Thymus (tissue), 11 donors: ENCODE data around the gene SMIM29. TPM values are rescaled to one million over a fixed set of nuclear protein-coding genes. Genes with fewer than 3 reads are reported as not detected.
A peak's percentile ranks its signal among the peaks of the same experiment; 100 is the strongest.

Experiments used
- DNase-seq, 9 donors: peaks; one replicate each; pipeline ENCODE4 v3.0.0-alpha.2; 2013; ENCODE audit warnings: low spot score in 9 of 9, low read depth in 6 of 9, missing footprints in 1 of 9
- H3K27ac ChIP-seq, 2 donors: one replicate each; pipeline ENCODE4 v1.5.1; 2013; ENCODE audit warnings: control low read depth in 1 of 2, low read depth in 1 of 2, low read length in 1 of 2, mild to moderate bottlenecking in 1 of 2, moderate library complexity in 1 of 2
- H3K27me3 ChIP-seq, 2 donors: one replicate each; pipeline ENCODE4 v1.5.1; 2013; ENCODE audit warnings: low read length in 1 of 2; ENCODE audit not compliant: control insufficient read depth in 2 of 2, insufficient read depth in 1 of 2
- H3K36me3 ChIP-seq, 2 donors: one replicate each; pipeline ENCODE4 v1.5.1; 2013; ENCODE audit warnings: low read length in 1 of 2, mild to moderate bottlenecking in 1 of 2, moderate library complexity in 1 of 2; ENCODE audit not compliant: control insufficient read depth in 2 of 2, insufficient read depth in 2 of 2
- H3K4me1 ChIP-seq, 2 donors: one replicate each; pipeline ENCODE4 v1.5.1; 2013; ENCODE audit warnings: low read length in 2 of 2; ENCODE audit not compliant: control insufficient read depth in 2 of 2, insufficient read depth in 2 of 2
- H3K4me3 ChIP-seq, 2 donors: one replicate each; pipeline ENCODE4 v1.5.1; 2013; ENCODE audit warnings: low read length in 2 of 2, control low read depth in 1 of 2, mild to moderate bottlenecking in 1 of 2
- H3K9me3 ChIP-seq, 2 donors: one replicate each; pipeline ENCODE4 v1.5.1; 2013; ENCODE audit warnings: low read length in 1 of 2, mild to moderate bottlenecking in 1 of 2; ENCODE audit not compliant: control insufficient read depth in 2 of 2, insufficient read depth in 1 of 2
- WGBS: extraction: QIAGEN DNeasy Blood & Tissue Kit; methylation state at CpG from one replicate; pipeline ENCODE4 v1.1.7; 2013; 5-methylcytosine and 5-hydroxymethylcytosine counted together
- polyA plus RNA-seq: library from polyadenylated mRNA; stranded (reverse); fragments of 200-250 nt; gene quantifications from one replicate; pipeline ENCODE4 v1.2.3, GENCODE V29; 2013
- total RNA-seq: library from RNA; stranded (reverse); fragments of 120-200 nt; gene quantifications from one replicate; pipeline ENCODE4 v1.2.4, GENCODE V29; 2013
- donor health status: healthy.

The SMIM29 gene
- total and polyA plus RNA-seq, 2 donors, result 16.4 to 43.3 TPM

DNA sequence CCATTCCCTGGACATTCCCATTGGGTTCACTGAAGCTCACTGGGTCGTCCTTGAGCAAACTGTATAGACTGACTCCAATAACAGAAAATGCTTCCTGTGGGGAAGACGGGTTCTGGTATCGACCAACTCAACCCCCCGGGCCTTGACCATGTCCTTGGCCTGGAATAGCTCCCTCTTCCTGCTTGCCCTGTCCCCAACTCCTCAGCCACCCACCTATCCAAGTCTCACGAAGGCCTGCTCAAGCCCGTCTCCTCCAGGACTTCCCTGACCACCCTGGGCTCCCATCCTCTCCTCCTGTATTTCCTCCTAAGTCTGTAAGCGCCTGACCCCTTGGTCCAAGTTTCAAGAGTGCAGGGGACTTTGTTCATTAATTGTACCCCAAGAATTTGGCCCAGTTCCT lies 14.9 kb downstream of the SMIM29 start:
- no peak overlapping the region for H3K27ac ChIP-seq
- H3K9me3 ChIP-seq, result peaks cover 0 to 3% of the 10 kb centered on the region in 2 donors
- H3K36me3 ChIP-seq, result peaks cover 0 to 2% of the 10 kb centered on the region in 2 donors
- H3K27me3 ChIP-seq, result no peaks in the 10 kb centered on the region
- H3K4me1 ChIP-seq, result peaks cover 8 to 28% of the 10 kb centered on the region in 2 donors
- 98% methylated on average over 7 of the region's 7 CpGs for WGBS
- no peak for DNase-seq
- H3K4me3 ChIP-seq, result no peak overlapping the region

GRCh38 chr6:34232901-34233300 lies 15.9 kb downstream of the SMIM29 start:
- Histone ChIP-seq H3K4me1 (peaks cover 2 to 25% of the 10 kb centered on the region in 2 donors), H3K27me3 (no peaks in the 10 kb centered on the region), H3K9me3 (peaks cover 0 to 3% of the 10 kb centered on the region in 2 donors), H3K4me3 (no peak overlapping the region), H3K27ac (no peak overlapping the region), H3K36me3 (no peaks in the 10 kb centered on the region)
- 97% methylated on average over 5 of the region's 5 CpGs for WGBS
- no peak for DNase-seq

DNA sequence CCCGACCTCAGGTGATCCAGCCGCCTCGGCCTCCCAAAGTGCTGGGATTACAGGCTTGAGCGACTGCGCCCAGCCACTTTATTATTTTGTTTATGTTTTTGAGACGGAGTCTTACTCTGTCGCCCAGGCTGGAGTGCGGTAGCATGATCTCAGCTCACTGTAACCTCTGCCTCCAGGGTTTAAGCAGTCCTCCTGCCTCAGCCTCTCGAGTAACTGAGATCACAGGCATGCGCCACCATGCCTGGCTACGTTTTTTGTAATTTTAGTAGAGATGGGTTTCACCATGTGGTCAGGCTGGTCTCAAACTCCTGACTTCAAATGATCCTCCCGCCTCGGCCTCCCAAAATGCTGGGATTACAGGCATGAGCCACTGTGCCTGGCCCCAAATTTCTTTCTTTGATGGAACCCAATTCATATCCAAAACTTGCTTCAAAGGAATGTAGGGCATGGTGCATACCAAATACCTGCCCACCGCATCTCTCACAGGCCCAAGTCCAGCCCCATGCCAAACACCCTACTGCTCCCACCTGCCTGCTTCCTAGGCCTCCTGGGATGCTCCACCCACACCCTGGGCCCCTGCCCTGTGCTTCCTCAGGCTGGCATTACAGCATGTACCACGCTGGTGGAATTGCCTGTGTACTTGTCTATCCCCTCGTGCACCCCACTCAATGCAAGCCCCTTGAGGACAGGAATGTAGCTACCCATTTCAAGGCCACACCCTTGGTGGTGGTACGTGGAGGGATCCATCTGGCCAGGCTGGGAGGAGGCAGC lies 17.1 kb downstream of the SMIM29 start:
- DNase-seq, result no peak
- Histone ChIP-seq H3K9me3 (peaks cover 0 to 3% of the 10 kb centered on the region in 2 donors), H3K27me3 (no peaks in the 10 kb centered on the region), H3K4me1 (peaks cover 13 to 37% of the 10 kb centered on the region in 2 donors), H3K36me3 (no peaks in the 10 kb centered on the region), H3K4me3 (no peak overlapping the region), H3K27ac (no peak overlapping the region)
- 97% methylated on average over 17 of the region's 17 CpGs for WGBS

- Histone ChIP-seq H3K36me3 (no peaks in the 10 kb centered on the region), H3K4me3 (no peak overlapping the region), H3K27me3 (no peaks in the 10 kb centered on the region), H3K4me1 (peaks cover 16 to 36% of the 10 kb centered on the region in 2 donors), H3K27ac (no peak overlapping the region), H3K9me3 (peaks cover 0 to 3% of the 10 kb centered on the region in 2 donors)
- DNase-seq, result no peak
- WGBS, result 87% methylated on average over 5 of the region's 5 CpGs
Measured at GRCh38 chr6:34230653-34231371, 18.0 kb downstream of the SMIM29 start.

DNA sequence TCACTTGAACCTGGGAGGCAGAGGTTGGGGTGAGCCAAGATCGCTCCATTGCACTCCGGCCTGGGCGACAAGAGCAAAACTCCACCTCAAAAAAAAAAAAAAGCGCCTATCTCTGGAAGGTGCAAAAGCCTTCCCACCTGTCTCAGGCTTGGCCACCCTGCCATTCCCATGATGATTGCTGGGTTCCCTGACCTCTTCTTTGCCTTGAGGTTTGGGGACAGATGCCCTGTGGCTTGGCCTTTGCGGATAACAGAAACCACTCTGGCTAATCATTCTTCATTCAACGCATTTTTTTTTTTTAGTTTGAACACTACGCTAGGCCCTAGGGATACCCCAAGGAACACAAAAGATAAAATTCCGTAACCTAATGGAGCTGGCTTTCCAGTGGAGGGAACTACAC lies 18.9 kb downstream of the SMIM29 start:
- Histone ChIP-seq H3K36me3 (no peaks in the 10 kb centered on the region), H3K9me3 (peaks cover 0 to 3% of the 10 kb centered on the region in 2 donors), H3K4me1 (peaks cover 16 to 30% of the 10 kb centered on the region in 2 donors), H3K4me3 (no peak overlapping the region), H3K27ac (no peak overlapping the region), H3K27me3 (no peaks in the 10 kb centered on the region)
- DNase-seq, result no peak
- over 99% methylated on average over 8 of the region's 8 CpGs for WGBS

DNA sequence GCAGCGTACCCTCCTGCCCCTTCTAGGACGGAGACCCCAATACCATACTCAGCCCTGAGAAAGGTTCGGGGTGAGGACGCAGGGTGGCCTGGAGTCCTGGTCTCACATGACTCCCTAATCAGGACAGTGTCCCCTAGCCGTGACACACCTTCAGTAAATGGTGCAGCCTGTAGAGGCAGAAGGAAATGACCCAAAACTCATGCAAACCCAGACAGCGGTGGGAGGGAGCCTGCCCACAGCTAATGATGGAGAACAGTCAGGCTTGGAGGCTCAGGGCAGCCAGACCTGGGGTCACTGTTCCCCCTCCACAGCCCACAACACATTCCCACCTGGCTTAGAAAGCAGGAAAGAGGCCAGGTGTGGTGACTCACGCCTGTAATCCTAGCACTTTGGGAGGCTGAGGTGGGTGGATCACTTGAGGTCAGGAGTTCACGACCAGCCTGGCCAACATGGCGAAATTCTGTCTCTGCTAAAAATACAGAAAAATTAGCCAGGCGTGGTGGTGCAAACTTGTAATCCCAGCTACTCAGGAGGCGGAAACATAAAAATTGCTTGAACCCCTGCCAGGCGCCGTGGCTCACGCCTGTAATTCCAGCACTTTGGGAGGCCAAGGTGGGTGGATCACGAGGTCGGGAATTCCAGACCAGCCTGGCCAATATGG lies 20.9 kb downstream of the SMIM29 start:
- H3K4me3 ChIP-seq, result no peak overlapping the region
- H3K27ac ChIP-seq, result peak overlapping the region in 1 of 2 donors; percentile 40
- peaks cover 0 to 3% of the 10 kb centered on the region in 2 donors for H3K9me3 ChIP-seq
- 95% methylated on average over 16 of the region's 16 CpGs for WGBS
- no peak for DNase-seq
- H3K27me3 ChIP-seq, result no peaks in the 10 kb centered on the region
- H3K36me3 ChIP-seq, result no peaks in the 10 kb centered on the region
- peaks cover 27 to 40% of the 10 kb centered on the region in 2 donors for H3K4me1 ChIP-seq

GRCh38 chr6:34226731-34227586 lies 21.8 kb downstream of the SMIM29 start:
- 92% methylated on average over 15 of the region's 15 CpGs for WGBS
- H3K9me3 ChIP-seq, result peaks cover 0 to 3% of the 10 kb centered on the region in 2 donors
- no peak overlapping the region for H3K4me3 ChIP-seq
- DNase-seq, result peak in 4 of 9 donors; percentile 37 to 71 (median 44)
- no peak overlapping the region for H3K27ac ChIP-seq
- H3K4me1 ChIP-seq, result peaks cover 27 to 40% of the 10 kb centered on the region in 2 donors
- no peaks in the 10 kb centered on the region for H3K27me3 ChIP-seq
- H3K36me3 ChIP-seq, result no peaks in the 10 kb centered on the region

DNA sequence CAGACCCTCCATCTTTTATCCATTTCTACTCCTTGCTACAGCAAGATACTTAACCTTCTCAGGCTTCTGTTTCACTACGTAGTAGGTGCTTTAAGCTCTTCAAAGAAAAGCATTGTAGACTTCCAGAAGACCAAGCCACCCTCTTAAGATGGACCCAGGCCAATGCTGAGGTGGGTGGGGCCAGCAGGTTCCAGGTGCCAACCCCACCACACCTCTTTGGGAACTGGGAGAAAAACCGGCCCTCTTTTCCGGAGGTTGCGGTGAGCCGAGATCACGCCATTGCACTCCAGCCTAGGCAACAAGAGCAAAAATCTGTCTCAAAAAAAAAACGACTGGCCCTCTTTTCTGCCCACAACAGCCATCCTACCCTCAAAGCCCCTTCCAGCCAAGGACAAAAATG lies 22.7 kb downstream of the SMIM29 start:
- H3K27me3 ChIP-seq, result no peaks in the 10 kb centered on the region
- H3K4me3 ChIP-seq, result no peak overlapping the region
- DNase-seq, result no peak
- H3K36me3 ChIP-seq, result no peaks in the 10 kb centered on the region
- 92% methylated on average over 7 of the region's 7 CpGs for WGBS
- H3K9me3 ChIP-seq, result peaks cover 0 to 3% of the 10 kb centered on the region in 2 donors
- H3K4me1 ChIP-seq, result peaks cover 27 to 40% of the 10 kb centered on the region in 2 donors
- no peak overlapping the region for H3K27ac ChIP-seq
